Stimulated activated CD8-positive, alpha-beta memory T cell treated with anti-CD3 and anti-CD28 coated beads, Interleukin-15, amount 100 ng/mL, for 48 hours (primary cell): Measurements from ENCODE around the gene ARHGEF18.
A peak's percentile ranks its signal among the peaks of the same experiment; 100 is the strongest.
"Not testable (repeated sequence)": the region's sequence is repeated elsewhere in the genome, so short reads cannot be mapped to it uniquely, and the experiment has no call there.

Source experiments
- DNase-seq, 2 donors: peaks; one replicate each; pipeline ENCODE4 v3.0.0-alpha.2; 2020; ENCODE audit warnings: low read depth in 2 of 2

ARHGEF18 gene

DNA sequence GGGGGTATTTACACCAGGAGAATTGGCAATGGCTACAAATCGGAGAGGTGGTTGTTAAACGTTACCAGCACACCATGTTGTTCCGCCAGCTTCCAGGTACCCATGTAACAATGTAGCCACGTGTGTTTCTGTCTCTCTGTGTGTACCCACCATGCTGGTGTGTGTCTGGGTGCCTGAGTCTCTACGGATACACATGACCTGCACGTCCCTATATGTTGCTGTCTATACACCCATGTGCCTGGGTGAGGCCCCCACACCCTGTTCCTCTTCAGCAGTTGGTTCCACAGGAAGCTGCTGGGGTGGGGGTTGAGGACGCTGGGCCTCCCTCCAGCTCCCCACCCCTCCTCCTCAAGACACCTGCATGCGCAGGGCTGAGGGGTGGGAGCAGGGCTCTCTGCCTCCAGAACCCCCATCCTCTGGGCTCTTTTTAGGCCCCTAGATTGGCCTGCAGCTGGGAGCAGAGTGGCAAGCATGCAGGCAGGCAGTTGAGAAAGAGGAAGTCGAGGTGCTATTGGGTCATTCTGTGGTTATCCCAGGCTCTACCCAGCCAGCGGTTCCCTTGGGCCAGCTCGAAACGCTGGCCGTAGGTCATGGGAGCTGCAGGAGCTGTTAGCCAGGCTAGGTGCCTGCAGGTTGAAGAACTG, at the start of gene ARHGEF18:
Gene ARHGEF18, plus strand, starts transcription at position 351 of the 644 bp plus-strand sequence. CDS start 13,954 bp downstream, outside the sequence.
- no peak for DNase-seq

DNA sequence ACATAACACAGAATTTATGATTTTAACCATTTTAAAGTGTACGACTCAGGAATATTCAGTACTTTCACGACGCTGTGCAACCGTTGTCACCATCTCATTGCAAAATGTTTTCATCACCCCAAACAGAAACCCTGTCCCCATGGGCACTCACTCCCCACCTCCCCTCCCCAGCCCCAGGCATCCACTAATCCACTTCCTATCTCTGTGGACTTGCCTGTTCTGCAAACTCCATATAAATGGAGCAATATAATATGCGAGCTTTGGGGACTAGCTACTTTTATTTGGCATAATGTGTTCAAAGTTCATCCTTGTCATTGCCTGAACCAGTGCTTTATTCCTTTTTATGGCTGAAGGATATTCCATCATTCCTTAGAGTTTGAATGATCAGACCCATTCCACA, 47.2 kb upstream of the ARHGEF18 start:
- DNase-seq = no peak

DNA sequence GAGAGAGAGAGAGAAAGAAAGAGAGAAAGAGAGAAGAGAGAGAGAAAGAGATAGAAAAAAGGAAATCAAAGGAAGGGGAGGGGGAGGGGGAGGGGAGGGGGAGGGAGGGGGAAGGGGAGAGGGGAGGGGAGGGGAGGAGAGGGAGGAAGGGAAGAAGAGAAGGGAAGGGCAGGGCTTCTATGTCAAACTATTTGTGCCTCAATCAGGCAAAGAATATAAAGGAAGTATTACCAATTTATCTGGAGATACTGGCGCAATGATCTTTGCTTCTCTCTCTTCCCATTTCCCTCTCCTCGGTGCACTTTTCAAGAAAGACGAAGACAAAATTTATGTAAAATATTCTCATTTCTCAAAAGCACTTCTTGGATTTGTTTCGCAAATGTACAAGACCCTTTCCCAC, 45.3 kb upstream of the ARHGEF18 start:
- DNase-seq = no peak

DNA sequence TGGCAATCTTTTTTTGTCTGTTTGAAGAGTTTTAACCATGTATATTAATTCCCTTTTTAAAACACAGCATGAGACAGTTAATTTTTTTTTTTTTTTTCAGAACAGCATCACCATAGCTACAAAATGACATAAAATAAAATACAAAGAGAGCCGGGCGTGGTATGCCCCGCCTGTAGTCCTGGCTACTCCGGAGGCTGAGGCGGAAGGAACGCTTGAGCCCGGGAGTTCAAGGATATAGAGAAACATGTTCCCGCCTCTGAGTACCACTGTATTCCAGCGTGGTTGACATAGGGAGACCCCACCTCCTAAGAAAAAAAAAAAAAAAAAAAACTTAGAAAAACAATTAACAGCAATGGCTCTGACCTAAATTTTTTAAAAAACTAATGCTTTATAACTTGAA, 44.5 kb upstream of the ARHGEF18 start:
- no peak for DNase-seq

DNA sequence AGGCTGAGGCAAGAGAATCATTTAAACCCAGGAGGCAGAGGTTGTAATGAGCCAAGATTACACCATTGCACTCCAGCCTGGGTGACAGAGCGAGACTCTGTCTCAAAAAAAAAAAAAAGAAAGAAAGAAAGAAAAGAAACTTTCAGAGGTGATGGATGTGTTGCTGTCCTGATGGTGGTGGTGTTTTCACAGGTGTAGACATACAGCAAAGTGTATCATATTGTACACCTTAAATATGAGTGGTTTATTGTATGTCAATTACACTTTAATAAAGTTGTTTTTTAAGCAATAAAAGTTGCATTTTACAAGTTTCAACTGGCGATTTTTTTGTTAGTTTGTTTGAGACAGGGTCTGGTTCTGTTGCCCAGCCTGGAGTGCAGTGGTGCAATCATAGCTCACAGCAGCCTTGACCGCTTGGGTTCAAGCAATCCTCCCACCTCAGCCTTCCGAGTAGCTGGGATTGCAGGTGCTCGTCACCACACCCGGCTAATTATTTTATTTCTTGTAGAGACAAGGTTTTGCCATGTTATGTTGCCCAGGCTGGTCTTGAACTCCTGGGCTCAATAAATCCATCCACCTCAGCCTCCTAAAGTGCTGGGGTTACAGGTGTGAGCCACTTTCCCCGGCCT, 41.0 kb upstream of the ARHGEF18 start:
- no peak for DNase-seq

DNA sequence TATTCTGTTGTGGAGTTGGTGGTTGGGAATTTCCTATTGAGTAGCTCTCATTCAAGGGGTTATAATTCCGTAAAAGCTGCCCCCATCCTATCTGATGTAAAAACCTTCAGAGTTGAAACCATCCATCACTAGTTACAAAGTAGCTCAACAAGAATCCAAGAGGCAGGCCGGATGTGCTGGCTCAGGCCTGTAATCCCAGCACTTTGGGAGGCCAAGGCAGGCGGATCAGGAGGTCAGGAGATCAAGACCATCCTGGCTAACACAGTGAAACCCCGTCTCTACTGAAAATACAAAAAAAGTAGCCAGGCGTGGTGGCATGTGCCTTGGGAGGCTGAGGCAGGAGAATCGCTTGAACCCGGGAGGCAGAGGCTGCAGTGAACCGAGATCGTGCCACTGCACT, 40.4 kb upstream of the ARHGEF18 start:
- not testable (repeated sequence) for DNase-seq

DNA sequence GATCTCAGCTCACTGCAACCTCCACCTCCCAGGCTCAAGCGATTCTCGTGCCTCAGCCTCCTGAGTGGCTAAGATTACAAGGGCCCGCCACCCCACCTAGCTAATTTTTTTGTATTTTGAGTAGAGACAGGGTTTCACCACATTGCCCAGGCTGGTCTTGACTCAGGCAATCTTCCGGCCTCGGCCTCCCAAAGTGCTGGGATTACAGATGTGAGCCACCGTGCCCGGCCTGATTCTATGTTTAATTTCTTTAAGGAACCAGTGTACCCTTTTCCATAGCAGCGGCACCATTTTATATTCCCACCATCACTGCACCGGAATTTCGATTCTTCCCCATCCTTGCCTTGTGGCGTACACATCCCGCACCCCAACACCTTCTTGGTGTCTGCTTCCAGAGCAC, 36.8 kb upstream of the ARHGEF18 start:
- no peak for DNase-seq

DNA sequence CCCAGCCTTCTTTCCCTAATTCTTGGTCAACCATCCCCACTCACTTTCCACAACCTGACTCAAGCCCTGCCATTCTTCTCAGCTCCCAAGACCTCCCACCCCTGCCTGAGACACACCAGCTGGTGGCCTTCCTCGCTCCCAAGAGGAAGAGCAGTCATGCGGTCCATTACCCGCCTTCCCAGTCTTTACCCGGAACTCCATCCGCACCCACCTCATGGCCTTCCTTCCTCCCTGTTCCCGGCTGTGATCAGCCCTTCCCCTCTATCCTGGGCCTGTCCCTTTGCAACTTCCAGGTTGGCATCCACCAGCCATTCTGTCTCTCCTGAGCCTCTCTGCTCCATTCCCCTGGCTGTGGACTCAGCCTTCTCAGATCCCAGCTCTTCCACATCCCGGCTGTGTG, 35.9 kb upstream of the ARHGEF18 start:
- DNase-seq = no peak

DNA sequence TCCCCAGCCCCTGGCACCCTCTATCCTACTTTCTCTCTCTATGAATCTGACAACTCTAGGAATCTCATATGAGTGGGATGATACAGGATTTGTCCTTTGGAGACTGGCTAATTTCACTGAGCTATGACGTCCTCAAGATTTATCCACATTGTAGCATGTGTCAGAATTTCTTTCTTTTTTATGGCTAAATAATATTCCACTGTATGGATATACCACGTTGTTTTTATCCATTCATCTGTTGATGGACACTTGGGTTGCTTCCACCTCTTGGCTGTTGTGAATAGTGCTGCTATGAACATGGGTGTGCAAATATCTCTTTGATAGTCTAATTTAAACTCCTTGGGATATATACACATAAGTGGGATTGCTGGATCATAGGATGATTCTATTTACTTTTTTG, 30.6 kb upstream of the ARHGEF18 start:
- DNase-seq = no peak

DNA sequence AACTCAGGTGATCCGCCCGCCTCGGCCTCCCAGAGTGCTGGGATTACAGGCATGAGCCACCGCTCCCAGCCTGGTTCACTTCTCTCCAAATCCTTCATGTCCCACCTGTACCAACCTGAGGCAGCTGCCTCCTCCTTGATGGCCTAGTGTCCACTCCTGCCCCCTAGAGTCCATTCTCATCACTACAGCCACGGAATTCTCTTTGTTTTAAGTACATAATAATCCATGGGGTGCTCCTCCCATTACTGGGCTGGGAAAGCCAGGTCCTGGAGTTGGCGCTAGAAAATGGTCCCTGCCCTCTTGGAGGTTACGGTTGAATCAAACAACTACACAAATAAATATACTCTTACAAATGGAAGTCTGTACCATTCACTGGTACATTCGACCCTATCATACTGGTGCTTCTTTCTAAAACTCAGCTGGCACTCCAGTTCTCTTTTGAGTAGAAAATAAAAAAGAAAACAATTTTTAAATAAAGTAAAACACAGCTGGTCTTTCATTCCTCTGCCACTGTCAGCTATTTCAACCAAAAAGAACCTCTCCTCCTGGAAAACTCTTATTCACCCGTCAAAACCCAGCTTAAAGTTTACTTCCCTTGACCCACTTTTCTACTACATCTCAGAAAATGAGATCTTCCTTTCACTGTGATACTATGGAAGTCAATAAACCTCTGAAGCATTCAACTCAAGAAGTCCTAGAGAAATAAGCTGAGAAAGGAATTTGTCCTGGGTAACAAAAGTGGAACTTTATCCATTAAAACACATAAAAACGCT, 22.4 kb upstream of the ARHGEF18 start:
- no peak for DNase-seq

DNA sequence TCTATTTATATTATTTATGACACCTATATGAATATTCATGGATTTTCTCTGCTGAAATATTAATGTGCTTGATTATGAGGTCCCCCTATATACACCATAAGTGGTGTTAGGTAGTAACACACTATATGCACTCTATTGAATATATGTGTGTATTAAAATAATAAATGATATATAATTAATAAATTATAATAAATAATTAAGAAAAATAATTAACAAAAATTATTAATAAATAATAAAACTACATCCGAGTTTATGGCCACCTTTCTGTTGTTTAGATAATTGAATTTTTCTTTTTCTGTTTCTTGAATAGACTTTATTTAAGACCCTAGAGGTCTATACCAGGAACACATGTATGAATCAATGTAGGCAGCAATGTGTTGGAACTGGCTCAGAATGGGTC, 20.9 kb upstream of the ARHGEF18 start:
- DNase-seq = no peak

DNA sequence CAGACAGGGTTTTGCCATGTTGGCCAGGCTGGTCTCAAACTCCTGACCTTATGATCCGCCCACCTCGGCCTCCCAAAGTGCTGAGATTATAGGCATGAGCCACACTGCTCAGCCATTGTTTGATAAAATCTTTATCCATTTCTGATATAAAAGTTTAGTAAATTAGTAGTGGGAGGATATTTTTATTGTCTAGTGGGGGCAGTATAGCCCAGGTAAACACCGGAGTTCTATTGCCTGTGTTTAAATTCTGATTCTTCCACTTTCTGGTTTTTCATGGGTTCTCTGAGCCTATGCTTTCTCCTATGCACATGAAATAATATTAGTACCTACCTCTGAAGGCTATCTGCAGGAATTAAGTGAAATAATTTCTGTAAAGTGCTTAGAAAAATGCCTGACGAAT, 20.1 kb upstream of the ARHGEF18 start:
- no peak for DNase-seq

DNA sequence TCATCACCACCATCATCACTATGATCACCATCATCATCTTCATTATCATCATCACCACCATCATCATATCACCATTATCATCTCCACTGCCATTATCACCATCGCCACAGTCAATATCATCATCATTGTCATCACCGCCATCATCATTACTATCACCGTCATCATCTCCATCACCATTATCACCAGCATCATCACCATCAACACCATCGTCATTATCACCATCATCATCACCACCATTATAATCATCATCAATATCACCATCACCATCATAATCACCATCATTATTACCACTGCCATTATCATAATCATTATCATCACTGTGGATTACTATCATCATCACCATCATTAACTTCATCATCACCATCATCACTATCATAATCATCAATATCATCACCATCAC, 17.3 kb upstream of the ARHGEF18 start:
- DNase-seq = no peak

DNA sequence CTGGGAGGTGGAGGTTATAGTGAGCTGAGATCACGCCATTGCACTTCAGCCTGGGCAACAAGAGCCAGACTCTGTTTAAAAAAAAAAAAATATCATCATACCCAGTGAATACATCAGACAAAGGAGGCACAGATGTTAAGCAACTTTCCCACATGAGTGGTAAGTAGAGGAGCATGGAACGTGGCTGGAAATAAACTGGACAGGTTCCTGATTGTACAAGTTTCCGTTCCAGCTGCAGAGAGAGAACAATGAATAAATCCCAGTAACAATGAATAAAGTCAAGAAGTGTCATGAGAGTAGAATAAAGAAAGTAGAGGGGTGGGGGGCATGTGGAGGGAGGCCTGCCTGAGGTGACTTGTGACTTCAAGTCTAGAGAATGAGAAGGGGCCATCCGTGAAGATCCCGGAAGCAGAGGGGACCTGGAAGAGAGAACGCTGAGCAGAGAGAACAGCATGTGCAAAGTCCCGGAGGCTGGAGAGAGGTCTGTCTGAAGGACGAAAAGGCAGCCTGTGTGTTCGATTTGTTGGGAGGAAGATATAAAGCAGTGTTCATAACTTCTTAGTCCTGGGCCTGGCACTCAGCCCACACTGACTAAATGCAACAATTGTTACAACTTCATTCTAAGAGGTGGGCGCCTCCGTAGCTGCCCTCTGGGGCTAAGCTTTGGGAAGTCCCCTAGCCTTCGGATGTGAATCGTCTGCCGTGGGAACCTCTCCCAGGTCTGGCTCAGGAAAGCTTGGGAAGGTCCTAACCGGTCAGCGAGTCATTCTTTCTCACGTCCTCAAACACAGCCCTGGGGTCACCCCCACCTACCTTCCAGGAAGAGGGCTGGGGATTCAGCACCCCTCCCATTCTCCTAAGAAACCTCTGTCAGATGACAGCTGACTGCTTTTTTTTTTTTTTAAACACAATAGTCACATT, 15.3 kb upstream of the ARHGEF18 start:
- no peak for DNase-seq

DNA sequence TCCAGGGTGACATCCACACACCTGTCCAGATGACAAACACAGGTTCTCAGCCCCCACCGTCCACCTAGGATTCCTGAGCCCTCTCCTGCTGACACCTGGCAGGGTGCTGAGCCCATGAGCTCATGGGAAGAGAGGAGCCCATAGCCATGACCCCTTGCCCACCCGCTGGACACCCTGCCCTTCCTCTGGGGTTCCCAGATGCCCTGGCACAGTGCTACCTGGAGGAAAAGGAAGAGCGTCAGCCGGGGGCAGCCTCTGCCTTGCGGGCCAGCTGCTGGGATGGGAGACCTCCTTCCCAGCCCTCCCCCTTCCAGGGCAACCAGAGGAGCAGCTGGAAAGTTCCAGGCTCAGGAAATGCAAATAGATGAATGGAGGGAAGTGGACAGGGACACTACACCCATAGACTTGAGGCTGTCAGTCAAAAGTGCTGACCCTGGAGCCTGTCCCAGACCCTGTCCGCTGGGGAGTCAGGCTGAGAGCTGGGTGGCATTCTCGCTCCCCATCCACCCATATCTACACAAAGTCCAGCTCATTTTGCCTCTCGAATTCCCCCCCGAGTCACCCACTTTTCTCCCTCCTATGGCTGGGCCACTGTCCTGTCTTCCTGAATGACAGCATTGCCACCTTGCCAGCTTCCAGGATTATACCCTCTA, 12.3 kb upstream of the ARHGEF18 start:
- DNase-seq = no peak

DNA sequence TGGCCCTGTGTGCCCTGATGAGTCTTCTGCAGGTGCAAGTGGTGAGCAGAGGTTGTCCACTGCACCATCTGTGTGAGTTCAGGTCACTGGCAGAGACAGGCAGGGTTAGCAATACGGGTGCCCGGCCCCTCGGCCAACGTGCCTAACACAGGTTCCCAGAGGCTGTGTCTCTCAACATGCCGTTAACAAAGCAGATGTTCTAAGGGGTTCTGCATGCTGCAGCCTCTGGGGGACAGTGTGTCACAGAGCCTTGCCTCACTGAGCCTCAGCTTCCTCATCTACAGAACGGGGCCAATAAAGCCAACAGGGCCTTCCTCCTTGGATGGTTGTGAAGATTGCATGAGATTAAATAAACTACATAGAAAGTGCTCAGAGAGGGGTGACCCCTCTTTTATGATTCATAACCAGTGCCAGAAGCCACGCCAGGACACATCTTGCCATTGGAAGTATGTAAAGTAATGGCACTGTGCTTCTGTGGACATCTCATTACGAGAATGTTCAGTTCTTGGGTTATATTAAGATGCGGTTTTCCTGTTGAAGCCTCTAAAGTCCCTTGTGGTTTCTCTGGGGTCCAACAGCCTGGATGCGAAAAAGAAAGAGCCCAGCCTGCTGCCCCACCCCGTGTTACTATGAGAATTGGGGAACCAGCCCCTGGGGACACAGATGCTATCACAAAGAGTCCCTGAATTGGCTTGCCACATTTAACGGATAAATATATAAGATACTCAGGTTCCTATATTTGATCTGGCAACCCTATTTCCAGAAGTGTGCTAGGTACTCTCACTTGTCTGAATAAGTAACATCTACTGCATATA, 11.2 kb upstream of the ARHGEF18 start:
- DNase-seq = no peak

DNA sequence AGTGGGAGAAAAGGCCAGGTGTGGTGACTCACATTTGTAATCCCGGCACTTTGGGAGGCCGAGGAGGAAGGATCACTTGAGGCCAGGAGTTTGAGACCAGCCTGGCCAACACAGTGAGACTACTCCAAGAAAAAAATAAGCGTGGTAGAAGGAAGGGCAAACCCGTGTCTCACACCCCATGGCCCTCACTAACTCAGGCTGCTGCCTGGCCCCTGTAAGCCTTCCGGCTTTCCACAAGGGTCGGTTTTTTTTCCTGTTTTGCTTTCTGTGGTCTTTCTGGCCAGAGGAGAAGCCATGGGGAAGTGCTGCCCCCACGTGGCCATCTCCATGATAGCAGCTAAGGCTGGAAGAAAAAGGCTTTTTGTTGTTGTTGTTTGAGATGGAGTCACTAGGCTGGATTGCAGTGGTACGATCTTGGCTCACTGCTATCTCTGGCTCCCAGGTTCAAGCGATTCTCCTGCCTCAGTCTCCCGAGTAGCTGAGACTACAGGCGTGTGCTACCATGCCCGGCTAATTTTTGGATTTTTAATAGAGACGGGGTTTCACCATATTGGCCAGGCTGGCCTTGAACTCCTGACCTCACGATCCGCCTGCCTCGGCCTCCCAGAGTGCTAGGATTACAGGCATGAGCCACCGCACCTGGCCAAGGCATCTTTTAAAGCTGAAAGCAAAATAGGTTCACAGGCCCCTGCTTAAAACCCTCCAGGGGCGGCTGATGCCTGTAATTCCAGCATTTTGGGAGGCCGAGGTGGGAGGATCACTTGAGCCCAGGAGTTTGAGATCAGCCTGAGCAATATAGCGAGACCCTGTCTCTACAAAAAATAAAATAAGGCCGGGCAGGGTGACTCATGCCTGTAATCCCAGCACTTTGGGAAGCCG, 7.5 kb upstream of the ARHGEF18 start:
- peak; percentile 62 to 64 for DNase-seq

DNA sequence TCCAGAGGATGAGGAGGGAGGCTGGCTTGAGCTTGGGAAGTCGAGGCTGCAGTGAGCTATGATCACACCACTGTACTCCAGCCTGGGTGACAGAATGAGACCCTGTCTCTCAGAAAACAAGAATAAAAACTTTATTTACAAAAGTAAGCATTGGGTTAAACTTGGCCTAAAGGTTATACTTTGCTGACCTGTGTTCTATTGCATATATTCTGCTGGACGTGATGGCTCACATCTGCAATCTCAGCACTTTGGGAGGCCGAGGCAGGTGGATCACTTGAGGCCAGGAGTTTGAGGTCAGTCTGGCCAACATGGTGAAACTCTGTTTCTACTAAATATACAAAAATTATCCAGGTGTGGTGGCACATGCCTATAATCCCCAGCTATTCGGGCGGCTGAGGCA, 6.6 kb upstream of the ARHGEF18 start:
- no peak for DNase-seq

DNA sequence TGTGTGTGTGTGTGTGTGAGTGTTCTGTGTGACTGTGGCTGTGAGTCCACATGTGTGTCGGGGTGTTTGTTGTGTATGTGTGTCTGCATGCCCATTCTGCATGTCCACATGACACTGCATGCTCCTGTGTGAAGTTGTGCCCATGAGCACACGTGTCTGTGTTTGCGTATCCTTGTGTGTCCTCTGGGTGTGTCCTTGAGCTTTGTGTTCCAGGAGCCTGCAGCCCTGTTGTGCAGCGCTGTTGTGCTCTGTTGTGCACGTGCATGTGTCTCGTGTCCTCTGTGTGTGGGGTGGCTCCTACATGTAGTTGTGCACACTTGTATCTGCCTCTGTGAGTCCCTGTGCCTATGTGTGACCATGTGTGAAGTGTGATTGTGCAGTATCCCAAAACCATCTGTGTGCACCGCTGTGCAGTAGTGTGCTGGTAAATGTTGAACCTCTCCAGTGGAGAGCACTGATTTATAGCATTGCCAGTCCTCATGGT, 2.2 kb upstream of the ARHGEF18 start:
- no peak for DNase-seq
